ENCODE results near the gene CNOT1. TPM values are rescaled to one million over a fixed set of nuclear protein-coding genes. Genes with fewer than 3 reads are reported as not detected.
"Not testable (repeated sequence)": the region's sequence is repeated elsewhere in the genome, so short reads cannot be mapped to it uniquely, and the experiment has no call there.

The CNOT1 gene
- total RNA-seq: 100 to 1,000 TPM; 208 to 236 TPM
- long read RNA-seq, full-length matches to known transcripts: 3 of 31 reads
- long read RNA-seq, partial matches to known transcripts: 21 of 31 reads
- long read RNA-seq, other reads (novel, unspliced or antisense): 7 of 31 reads

- peak; percentile 98 to 99 for DNase-seq
- peak; percentile 83 for ATAC-seq
- intact Hi-C loops (cut with DNase I, micrococcal nuclease): loop anchor here in 1 of 2 donors (5.0 kb wide), 1 partner anchor 102 kb away; the partner anchor contains the start of gene GOT2
Measured at GRCh38 chr16:58629733-58630640, at the start of gene CNOT1. Gene CNOT1, minus strand, starts transcription at chr16:58629826. Its CDS starts 30,489 bp downstream, at chr16:58599337.

GRCh38 chr16:58678716-58679115, 49.1 kb upstream of the CNOT1 start:
- ATAC-seq (peak; percentile 71), DNase-seq (peak in 1 of 2 donors; percentile 30)
- intact Hi-C loops (cut with DNase I, micrococcal nuclease): no loop called here

DNA sequence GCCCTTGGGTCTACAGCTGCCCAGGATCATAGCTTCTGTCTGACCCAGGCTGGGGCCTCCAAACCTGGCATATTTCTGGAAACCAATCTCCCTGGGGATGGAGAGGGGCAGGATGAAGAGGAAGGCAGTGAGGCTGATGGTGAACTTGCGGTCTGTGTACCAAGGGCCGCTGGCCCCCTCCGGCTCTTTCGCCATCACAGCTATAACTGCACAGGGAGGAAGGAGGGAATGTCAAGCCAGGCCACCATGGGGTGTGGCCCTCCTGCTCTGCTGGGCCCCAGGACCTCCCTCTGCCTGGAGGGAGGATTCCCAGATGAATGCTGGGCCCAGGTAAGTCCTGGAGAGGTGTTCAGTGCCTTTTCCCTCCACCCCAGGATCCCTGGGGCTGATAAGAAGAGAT, 48.6 kb upstream of the CNOT1 start:
- intact Hi-C loops (cut with DNase I, micrococcal nuclease): no loop called here
- DNase-seq: no peak

DNA sequence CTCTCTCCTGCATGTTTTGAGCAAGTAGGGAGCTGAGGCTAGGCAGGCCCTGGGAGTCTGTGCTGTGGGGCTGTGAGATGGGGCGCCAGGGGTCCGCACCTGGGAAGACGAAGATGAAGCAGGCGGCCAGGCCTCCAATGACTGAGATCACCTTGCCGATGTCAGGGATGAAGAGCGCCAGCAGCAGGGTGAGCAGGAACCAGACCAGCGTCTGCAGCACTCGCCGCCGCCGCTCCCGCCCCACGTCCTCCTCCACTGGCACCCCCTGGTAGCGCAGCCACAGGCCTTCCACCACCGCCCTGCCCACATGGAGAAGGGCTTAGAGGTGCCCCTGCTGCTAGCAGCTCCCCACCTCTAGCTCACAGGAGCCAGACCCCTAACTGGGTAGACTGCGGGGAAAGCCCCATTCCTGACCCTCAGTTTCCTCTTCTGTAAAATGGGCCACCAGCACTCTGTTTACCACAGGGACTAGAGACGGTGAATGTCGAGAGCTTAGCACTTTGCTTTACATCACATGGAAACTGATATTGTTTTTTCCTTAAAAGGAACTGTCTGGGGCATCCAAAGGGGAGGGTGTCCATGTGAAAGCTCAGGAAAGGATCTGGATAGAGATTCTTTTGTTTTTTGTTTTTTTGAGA, 41.4 kb upstream of the CNOT1 start:
- intact Hi-C loops (cut with DNase I, micrococcal nuclease): no loop called here
- no peak for ATAC-seq
- no peak for DNase-seq

More for the DNA sequence above, 48.6 kb upstream of the CNOT1 start:
- no peak for ATAC-seq

DNA sequence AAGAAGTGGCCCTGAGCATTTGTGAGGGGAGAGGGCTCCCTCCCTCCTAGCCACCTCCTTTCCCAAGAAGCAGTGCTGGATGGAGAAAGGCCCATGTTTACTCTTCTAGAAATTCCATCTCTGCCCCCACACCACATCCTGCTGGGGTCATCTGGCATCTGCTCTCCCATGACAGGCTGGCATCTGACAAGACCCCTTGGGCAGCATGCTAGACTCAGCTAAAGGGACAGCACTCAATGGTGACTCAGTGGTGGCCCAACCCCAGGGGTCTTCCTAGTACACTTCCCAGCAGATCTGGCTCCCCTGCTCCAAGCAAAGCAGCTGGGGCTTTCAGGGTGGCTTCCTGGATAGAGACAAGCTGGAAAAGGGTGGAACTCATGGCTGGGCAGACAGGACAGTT, 40.6 kb upstream of the CNOT1 start:
- intact Hi-C loops (cut with DNase I, micrococcal nuclease): no loop called here
- DNase-seq (no peak), ATAC-seq (no peak)

GRCh38 chr16:58665200-58665599, 35.6 kb upstream of the CNOT1 start:
- DNase-seq (no peak), ATAC-seq (no peak)
- intact Hi-C loops (cut with DNase I, micrococcal nuclease): no loop called here

GRCh38 chr16:58661199-58661830, 31.7 kb upstream of the CNOT1 start:
- intact Hi-C loops (cut with DNase I, micrococcal nuclease): no loop called here
- peak; percentile 88 for ATAC-seq
- peak; percentile 22 to 50 for DNase-seq

- ATAC-seq; intact Hi-C loops (cut with DNase I, micrococcal nuclease); DNase-seq: not testable (repeated sequence)
Measured at GRCh38 chr16:58659911-58660310, 30.3 kb upstream of the CNOT1 start.

DNA sequence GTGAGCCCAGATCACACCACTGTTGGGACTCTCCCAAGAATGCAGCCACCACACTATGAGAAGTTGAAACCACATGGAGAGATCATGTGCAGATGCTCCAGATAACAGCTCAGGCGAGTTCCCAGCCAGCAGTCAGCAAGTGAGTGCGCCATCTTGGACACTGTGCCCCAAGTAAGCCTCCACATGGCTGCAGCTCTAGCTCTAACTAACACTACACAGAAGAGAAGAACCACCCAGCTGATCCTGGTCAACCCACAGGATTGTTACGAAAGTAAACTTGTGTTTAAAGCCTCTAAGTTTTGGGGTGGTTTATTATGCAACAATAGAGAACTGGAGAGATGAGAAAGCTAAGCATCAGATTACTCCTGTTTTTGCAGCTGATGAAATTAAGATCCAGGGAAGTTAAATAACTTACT, 29.2 kb upstream of the CNOT1 start:
- ATAC-seq (no peak), DNase-seq (no peak)
- intact Hi-C loops (cut with DNase I, micrococcal nuclease): no loop called here

GRCh38 chr16:58656899-58657298, 27.3 kb upstream of the CNOT1 start:
- intact Hi-C loops (cut with DNase I, micrococcal nuclease): no loop called here
- DNase-seq: peak in 1 of 2 donors; percentile 27

DNA sequence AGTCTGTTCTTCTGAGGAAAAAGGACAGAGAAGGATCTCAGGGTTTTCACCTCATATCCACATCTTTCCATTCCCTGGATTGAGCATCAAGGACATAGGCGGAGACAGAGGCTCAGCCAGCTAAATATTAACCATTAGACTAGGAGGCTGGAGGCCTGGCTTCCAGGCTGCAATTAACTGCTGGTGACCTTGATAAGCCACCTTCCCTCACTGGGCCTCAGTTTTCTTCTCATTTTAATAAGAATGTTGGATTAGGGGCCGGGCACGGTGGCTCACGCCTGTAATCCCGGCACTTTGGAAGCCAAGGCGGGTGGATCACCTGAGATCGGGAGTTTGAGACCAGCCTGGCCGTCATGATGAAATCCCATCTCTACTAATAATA, 25.6 kb upstream of the CNOT1 start:
- DNase-seq (peak in 1 of 2 donors; percentile 21), ATAC-seq (peak; percentile 63)
- intact Hi-C loops (cut with DNase I, micrococcal nuclease): no loop called here

More at GRCh38 chr16:58656899-58657298, 27.3 kb upstream of the CNOT1 start:
- ATAC-seq: peak; percentile 82

- DNase-seq (no peak), ATAC-seq (no peak)
- intact Hi-C loops (cut with DNase I, micrococcal nuclease): no loop called here
Measured at GRCh38 chr16:58654560-58655214, 25.1 kb upstream of the CNOT1 start.

- DNase-seq: no peak
- intact Hi-C loops (cut with DNase I, micrococcal nuclease): no loop called here
- ATAC-seq: no peak
Measured at GRCh38 chr16:58652741-58653140, 23.1 kb upstream of the CNOT1 start.

DNA sequence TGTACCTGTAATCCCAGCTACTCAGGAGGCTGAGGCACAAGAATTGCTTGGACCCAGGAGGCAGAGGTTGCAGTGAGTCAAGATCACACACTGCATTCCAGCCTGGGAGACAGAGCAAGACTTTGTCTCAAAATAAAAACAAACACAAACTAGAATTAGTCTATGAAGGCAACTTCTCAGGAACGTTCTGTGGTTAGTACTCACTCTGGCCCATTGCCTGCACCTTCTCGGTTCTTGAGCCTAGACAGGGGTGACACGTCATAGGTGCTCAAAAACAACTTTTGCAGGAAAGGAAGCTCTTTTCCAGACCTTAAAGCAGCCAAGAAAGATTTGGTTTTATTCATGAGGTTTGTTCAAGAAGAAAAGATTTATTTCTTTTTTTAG, 22.3 kb upstream of the CNOT1 start:
- ATAC-seq (no peak), DNase-seq (no peak)
- intact Hi-C loops (cut with DNase I, micrococcal nuclease): no loop called here

- intact Hi-C loops (cut with DNase I, micrococcal nuclease): no loop called here
- DNase-seq (peak; percentile 32 to 33), ATAC-seq (peak; percentile 74)
Measured at GRCh38 chr16:58649707-58650106, 20.1 kb upstream of the CNOT1 start.

- DNase-seq (no peak), ATAC-seq (no peak)
- intact Hi-C loops (cut with DNase I, micrococcal nuclease): no loop called here
Measured at GRCh38 chr16:58647107-58647506, 17.5 kb upstream of the CNOT1 start.

DNA sequence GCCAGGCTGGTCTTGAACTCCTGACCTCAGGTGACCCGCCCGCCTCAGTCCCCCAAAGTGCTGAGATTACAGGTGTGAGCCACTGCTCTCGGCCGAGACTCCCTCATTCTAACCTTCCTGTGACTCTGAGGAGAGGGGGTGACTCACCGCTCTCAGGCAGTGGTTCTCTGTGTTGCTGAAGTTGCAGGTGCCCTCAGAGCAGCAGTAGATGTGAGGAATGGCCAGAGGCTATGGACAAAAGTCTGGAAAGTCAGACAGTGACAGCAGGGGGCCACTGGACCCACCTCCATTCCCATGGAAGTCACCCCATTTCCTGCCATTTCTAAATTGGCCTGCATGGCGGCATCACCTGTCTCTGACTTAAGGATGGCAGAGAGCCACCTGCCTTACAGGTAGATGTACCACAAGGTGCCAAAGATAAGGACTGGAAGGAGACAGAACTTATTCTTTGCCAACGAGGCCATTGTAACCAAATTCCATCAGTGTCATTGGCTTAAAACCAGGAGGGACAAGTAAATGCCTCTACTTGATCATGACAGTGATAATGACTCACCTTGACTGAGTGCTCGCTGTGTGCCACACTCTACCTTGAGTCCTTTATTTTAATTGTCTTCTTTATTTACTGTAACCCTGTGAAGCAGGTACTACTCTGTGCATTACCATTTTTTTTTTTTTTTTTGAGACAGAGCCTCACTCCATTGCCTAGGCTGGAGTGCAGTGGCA, 15.3 kb upstream of the CNOT1 start:
- no peak for DNase-seq
- ATAC-seq: no peak
- intact Hi-C loops (cut with DNase I, micrococcal nuclease): no loop called here

DNA sequence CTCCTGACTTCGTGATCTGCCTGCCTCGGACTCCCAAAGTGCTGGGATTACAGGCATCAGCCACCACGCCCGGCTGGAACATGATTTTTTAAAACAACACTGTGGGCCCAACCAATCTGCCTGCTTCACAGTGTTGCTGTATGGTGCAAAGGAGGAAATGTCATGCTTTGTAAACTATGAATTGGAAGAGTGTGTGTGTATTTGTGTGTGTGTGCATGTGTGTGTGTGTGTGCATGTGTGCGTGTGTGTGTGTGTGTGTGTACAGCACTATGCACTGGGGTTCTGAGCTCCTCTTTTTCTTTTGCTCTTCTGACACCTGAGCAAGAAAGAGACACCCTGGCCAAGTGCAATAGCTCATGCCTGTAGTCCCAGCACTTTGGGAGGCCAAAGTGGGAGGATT, 14.5 kb upstream of the CNOT1 start:
- ATAC-seq: no peak
- intact Hi-C loops (cut with DNase I, micrococcal nuclease): no loop called here
- no peak for DNase-seq

All from left colon (tissue), 2 donors.